ENCODE results near the gene EGFL8.

EGFL8 gene

GRCh38 chr6:32168350-32168749, 4.0 kb downstream of the EGFL8 start:
- no peak for DNase-seq (ENCODE audit: low spot score)

GRCh38 chr6:32168807-32169591, 4.6 kb downstream of the EGFL8 start:
- DNase-seq (ENCODE audit: low spot score): peak; percentile 20

GRCh38 chr6:32170294-32170693, 5.9 kb downstream of the EGFL8 start:
- DNase-seq (ENCODE audit: low spot score): no peak

GRCh38 chr6:32171234-32171633, 6.8 kb downstream of the EGFL8 start:
- DNase-seq (ENCODE audit: low spot score): no peak

- no peak for DNase-seq (ENCODE audit: low spot score)
Observed at GRCh38 chr6:32173051-32173727, 8.8 kb downstream of the EGFL8 start.

- DNase-seq (ENCODE audit: low spot score): no peak
Observed at GRCh38 chr6:32174416-32174815, 10.0 kb downstream of the EGFL8 start.

GRCh38 chr6:32175322-32175710, 10.9 kb downstream of the EGFL8 start:
- no peak for DNase-seq (ENCODE audit: low spot score)

GRCh38 chr6:32175711-32176475, 11.5 kb downstream of the EGFL8 start, which contains the start of gene AGPAT1:
AGPAT1 (minus strand) TSS chr6:32176084; CDS start chr6:32171496, 4,588 bp downstream.
- DNase-seq (ENCODE audit: low spot score): peak; percentile 98

- no peak for DNase-seq (ENCODE audit: low spot score)
Observed at GRCh38 chr6:32176476-32177182, 12.2 kb downstream of the EGFL8 start.

- no peak for DNase-seq (ENCODE audit: low spot score)
Observed at GRCh38 chr6:32177183-32177787, 12.9 kb downstream of the EGFL8 start.

GRCh38 chr6:32177788-32178546, 13.6 kb downstream of the EGFL8 start, which contains the start of gene RNF5:
RNF5 (plus strand) TSS chr6:32178405; CDS start chr6:32178512, 107 bp downstream.
- DNase-seq (ENCODE audit: low spot score): peak; percentile 95

GRCh38 chr6:32178547-32179440, 14.4 kb downstream of the EGFL8 start:
- no peak for DNase-seq (ENCODE audit: low spot score)

GRCh38 chr6:32179766-32180405, 15.5 kb downstream of the EGFL8 start:
- no peak for DNase-seq (ENCODE audit: low spot score)

- DNase-seq (ENCODE audit: low spot score): no peak
Observed at GRCh38 chr6:32181148-32181702, 16.8 kb downstream of the EGFL8 start.

GRCh38 chr6:32181915-32182529, 17.6 kb downstream of the EGFL8 start:
- DNase-seq (ENCODE audit: low spot score): no peak

- no peak for DNase-seq (ENCODE audit: low spot score)
Observed at GRCh38 chr6:32182555-32182981, 18.2 kb downstream of the EGFL8 start.

GRCh38 chr6:32183030-32183429, 18.6 kb downstream of the EGFL8 start:
- no peak for DNase-seq (ENCODE audit: low spot score)

GRCh38 chr6:32183483-32184083, 19.2 kb downstream of the EGFL8 start:
- no peak for DNase-seq (ENCODE audit: low spot score)
